Suprapubic skin (tissue), 4 donors: ENCODE data around the gene UBN1. TPM values are rescaled to one million over a fixed set of nuclear protein-coding genes. Genes with fewer than 3 reads are reported as not detected.

Experiments used
- DNase-seq, 2 donors: peaks; one replicate each; pipeline ENCODE4 v3.0.0-alpha.2; 2019; ENCODE audit warnings: low spot score in 2 of 2
- H3K27ac ChIP-seq: fragments of 200-600 bp; sonication (generic); one replicate; pipeline ENCODE4 v1.5.1; 2019
- H3K27me3 ChIP-seq: fragments of 200-600 bp; sonication (generic); one replicate; pipeline ENCODE4 v1.5.1; 2019
- H3K36me3 ChIP-seq: fragments of 200-600 bp; sonication (generic); one replicate; pipeline ENCODE4 v1.5.1; 2019
- H3K4me1 ChIP-seq: fragments of 200-600 bp; sonication (generic); one replicate; pipeline ENCODE4 v1.5.1; 2019
- H3K4me3 ChIP-seq: fragments of 200-600 bp; sonication (generic); one replicate; pipeline ENCODE4 v1.5.1; 2019; ENCODE audit warnings: mild to moderate bottlenecking
- H3K9me3 ChIP-seq: fragments of 200-600 bp; sonication (generic); one replicate; pipeline ENCODE4 v1.5.1; 2019
- EP300 ChIP-seq: sonication (generic); formaldehyde crosslinking; IDR thresholded peaks from one replicate; pipeline ENCODE4 v1.6.1; 2017; ENCODE audit warnings: antibody characterized with exemption
- POLR2A ChIP-seq, 2 donors: fragments of 450-650 bp; IDR thresholded peaks; one replicate each; pipeline ENCODE4 v1.6.1; 2017; ENCODE audit warnings: antibody characterized with exemption in 2 of 2, mild to moderate bottlenecking in 2 of 2, moderate library complexity in 2 of 2
- POLR2AphosphoS5 ChIP-seq, 3 donors: sonication (generic); formaldehyde crosslinking; IDR thresholded peaks; one replicate each; pipeline ENCODE4 v1.6.1; 2017; ENCODE audit warnings: antibody characterized with exemption in 3 of 3
- WGBS: methylation state at CpG from one replicate; pipeline ENCODE4 v1.1.5; 2018; 5-methylcytosine and 5-hydroxymethylcytosine counted together
- total RNA-seq, 4 donors: library from RNA; depleted of rRNA; stranded (reverse); fragments of >200 nt; gene quantifications; one replicate each; pipeline ENCODE4 v1.1.0, GENCODE V29; 2016
- TF ChIP-seq, protein P1 (sequence below), 2 donors: fragments of 200-600 bp in 1 of 2; fragments of 450-650 bp in 1 of 2; sonication (generic) in 1 of 2; IDR thresholded peaks; one replicate each; pipeline ENCODE4 v1.5.1; 2016 to 2019; ENCODE audit warnings: antibody characterized with exemption in 2 of 2, mild to moderate bottlenecking in 1 of 2, moderate library complexity in 1 of 2

The UBN1 gene
- total RNA-seq, 4 donors from 2014 or later = 25.7 to 43.9 (median 38.6) TPM

DNA sequence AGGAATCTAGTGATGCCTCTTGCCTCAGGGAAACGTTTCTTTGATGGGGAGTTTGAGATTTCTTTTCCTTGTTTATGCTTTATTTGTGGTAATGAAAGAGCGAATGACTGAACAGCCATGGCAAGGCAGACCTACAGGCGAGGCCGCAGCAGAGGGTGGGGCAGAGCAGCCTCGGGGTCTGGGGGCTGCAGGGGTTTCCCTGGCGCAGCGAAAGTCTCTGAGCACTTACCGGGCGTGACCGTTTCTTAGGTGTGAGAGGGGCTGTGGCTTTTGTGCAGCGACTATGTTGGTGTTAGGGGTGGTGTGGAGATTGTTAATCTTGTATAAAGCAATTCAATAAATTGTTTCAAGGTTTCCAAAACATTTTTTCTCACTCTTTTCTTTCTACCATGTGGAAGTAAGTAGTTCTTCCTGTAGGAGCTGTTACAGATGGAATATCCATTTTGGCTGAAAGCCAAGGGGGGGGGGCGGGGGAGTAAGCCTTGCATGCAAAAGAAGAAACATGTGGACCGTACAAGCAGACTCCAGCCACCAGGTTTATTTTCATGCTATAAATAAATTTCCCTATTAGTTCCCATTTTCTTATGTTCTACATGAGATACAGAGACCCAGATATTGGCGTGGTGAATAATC, 34.8 kb downstream of the UBN1 start:
- DNase-seq = no peak
- Histone ChIP-seq H3K4me3 (no peak overlapping the region), H3K27me3 (no peaks in the 10 kb centered on the region), H3K4me1 (peaks cover 7% of the 10 kb centered on the region), H3K36me3 (peaks cover 96% of the 10 kb centered on the region), H3K9me3 (no peaks in the 10 kb centered on the region), H3K27ac (no peak overlapping the region)
- WGBS = 62% methylated on average over 14 of the region's 14 CpGs
- TF ChIP-seq, protein P1, sequence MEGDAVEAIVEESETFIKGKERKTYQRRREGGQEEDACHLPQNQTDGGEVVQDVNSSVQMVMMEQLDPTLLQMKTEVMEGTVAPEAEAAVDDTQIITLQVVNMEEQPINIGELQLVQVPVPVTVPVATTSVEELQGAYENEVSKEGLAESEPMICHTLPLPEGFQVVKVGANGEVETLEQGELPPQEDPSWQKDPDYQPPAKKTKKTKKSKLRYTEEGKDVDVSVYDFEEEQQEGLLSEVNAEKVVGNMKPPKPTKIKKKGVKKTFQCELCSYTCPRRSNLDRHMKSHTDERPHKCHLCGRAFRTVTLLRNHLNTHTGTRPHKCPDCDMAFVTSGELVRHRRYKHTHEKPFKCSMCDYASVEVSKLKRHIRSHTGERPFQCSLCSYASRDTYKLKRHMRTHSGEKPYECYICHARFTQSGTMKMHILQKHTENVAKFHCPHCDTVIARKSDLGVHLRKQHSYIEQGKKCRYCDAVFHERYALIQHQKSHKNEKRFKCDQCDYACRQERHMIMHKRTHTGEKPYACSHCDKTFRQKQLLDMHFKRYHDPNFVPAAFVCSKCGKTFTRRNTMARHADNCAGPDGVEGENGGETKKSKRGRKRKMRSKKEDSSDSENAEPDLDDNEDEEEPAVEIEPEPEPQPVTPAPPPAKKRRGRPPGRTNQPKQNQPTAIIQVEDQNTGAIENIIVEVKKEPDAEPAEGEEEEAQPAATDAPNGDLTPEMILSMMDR (IDR thresholded peaks at IDR 0.05) = no peak
- TF ChIP-seq EP300 = no peak
- no peak for TF ChIP-seq POLR2AphosphoS5 (IDR thresholded peaks at IDR 0.05)
- no peak for TF ChIP-seq POLR2A (IDR thresholded peaks at IDR 0.05)

- 65% methylated on average over 11 of the region's 11 CpGs for WGBS
- peaks cover 96% of the 10 kb centered on the region for H3K36me3 ChIP-seq
- no peak for DNase-seq
- no peaks in the 10 kb centered on the region for H3K9me3 ChIP-seq
- TF ChIP-seq, protein P1 (IDR thresholded peaks at IDR 0.05) = no peak
- no peak for TF ChIP-seq EP300
- no peak for TF ChIP-seq POLR2A (IDR thresholded peaks at IDR 0.05)
- no peak for TF ChIP-seq POLR2AphosphoS5 (IDR thresholded peaks at IDR 0.05)
- H3K4me3 ChIP-seq = no peak overlapping the region
- H3K4me1 ChIP-seq = peaks cover 4% of the 10 kb centered on the region
- no peak overlapping the region for H3K27ac ChIP-seq
- H3K27me3 ChIP-seq = no peaks in the 10 kb centered on the region
Observed at GRCh38 chr16:4882633-4883285, 35.5 kb downstream of the UBN1 start.

DNA sequence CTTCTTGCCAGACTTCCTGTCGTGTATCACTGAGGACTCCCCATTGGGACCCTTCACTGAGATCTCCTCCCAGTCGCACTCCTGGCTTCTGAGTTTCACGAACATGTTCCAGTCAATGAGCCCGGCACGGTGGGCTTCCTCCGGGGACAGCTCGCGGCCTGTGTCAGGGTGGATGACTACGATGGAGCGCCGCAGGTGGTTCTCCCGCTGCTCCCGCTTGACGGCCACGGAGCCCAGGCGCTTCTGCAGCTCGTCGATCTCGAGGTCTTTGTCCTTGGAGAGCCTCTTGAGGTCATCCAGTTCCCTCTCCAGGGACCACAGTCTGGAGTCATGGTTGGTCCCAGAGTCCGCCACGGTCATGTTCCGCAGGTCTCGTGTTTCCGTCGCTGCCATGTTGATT, 36.2 kb downstream of the UBN1 start:
- DNase-seq = no peak
- Histone ChIP-seq H3K27me3 (no peaks in the 10 kb centered on the region), H3K36me3 (peaks cover 96% of the 10 kb centered on the region), H3K4me1 (peaks cover 4% of the 10 kb centered on the region), H3K4me3 (no peak overlapping the region), H3K27ac (no peak overlapping the region), H3K9me3 (no peaks in the 10 kb centered on the region)
- TF ChIP-seq POLR2AphosphoS5 (IDR thresholded peaks at IDR 0.05) (no peak), POLR2A (IDR thresholded peaks at IDR 0.05) (no peak), EP300 (no peak)
- TF ChIP-seq, protein P1 (IDR thresholded peaks at IDR 0.05) = no peak
- 98% methylated on average over 25 of the region's 25 CpGs for WGBS

GRCh38 chr16:4884209-4884608, 36.9 kb downstream of the UBN1 start:
- Histone ChIP-seq H3K4me1 (peaks cover 4% of the 10 kb centered on the region), H3K36me3 (peaks cover 94% of the 10 kb centered on the region), H3K4me3 (no peak overlapping the region), H3K27ac (no peak overlapping the region), H3K27me3 (no peaks in the 10 kb centered on the region), H3K9me3 (no peaks in the 10 kb centered on the region)
- no peak for TF ChIP-seq POLR2AphosphoS5 (IDR thresholded peaks at IDR 0.05)
- TF ChIP-seq EP300 = no peak
- no peak for TF ChIP-seq POLR2A (IDR thresholded peaks at IDR 0.05)
- TF ChIP-seq, protein P1 (IDR thresholded peaks at IDR 0.05) = no peak
- no peak for DNase-seq
- WGBS = 96% methylated on average over 34 of the region's 34 CpGs
